Smooth muscle cell (in vitro differentiated cells): ENCODE measurements around the gene PTPRD. TPM values are rescaled to one million over a fixed set of nuclear protein-coding genes. Genes with fewer than 3 reads are reported as not detected.

ENCODE experiments used
- DNase-seq: peaks from one replicate; lab custom pipeline; 2025; ENCODE audit not compliant: unreplicated experiment; lab: John Stamatoyannopoulos, UW
- H2AFZ ChIP-seq: fragments of 200-600 bp; sonication (generic); 2 replicates; pipeline ENCODE4 v1.6.0; 2016; ENCODE audit warnings: antibody characterized with exemption, low read depth, mild to moderate bottlenecking
- H3F3A ChIP-seq: fragments of 200-600 bp; sonication (generic); 2 replicates; pipeline ENCODE4 v1.6.0; 2017; ENCODE audit warnings: antibody characterized with exemption, low read depth
- H3K27ac ChIP-seq: fragments of 200-600 bp; sonication (generic); 2 replicates; pipeline ENCODE4 v1.5.1; 2016; ENCODE audit warnings: low read depth, mild to moderate bottlenecking
- H3K27me3 ChIP-seq: fragments of 200-600 bp; sonication (generic); 2 replicates; pipeline ENCODE4 v1.6.1; 2016; ENCODE audit warnings: low read depth, mild to moderate bottlenecking
- H3K36me3 ChIP-seq: fragments of 200-600 bp; sonication (generic); 2 replicates; pipeline ENCODE4 v1.5.1; 2016; ENCODE audit warnings: low read depth
- H3K4me1 ChIP-seq: fragments of 200-600 bp; sonication (generic); 2 replicates; pipeline ENCODE4 v1.5.1; 2016; ENCODE audit warnings: low read depth
- H3K4me2 ChIP-seq: fragments of 200-600 bp; sonication (generic); 2 replicates; pipeline ENCODE4 v1.6.0; 2016; ENCODE audit warnings: mild to moderate bottlenecking
- H3K4me3 ChIP-seq: fragments of 200-600 bp; sonication (generic); 2 replicates; pipeline ENCODE4 v1.5.1; 2016; ENCODE audit warnings: mild to moderate bottlenecking
- H3K79me2 ChIP-seq: fragments of 200-600 bp; sonication (generic); 2 replicates; pipeline ENCODE4 v1.6.0; 2016; ENCODE audit warnings: low read depth, mild to moderate bottlenecking
- H3K9ac ChIP-seq: fragments of 200-600 bp; sonication (generic); 2 replicates; pipeline ENCODE4 v1.6.0; 2016; ENCODE audit warnings: low read depth
- H3K9me3 ChIP-seq: fragments of 200-600 bp; sonication (generic); replicated peaks from 2 replicates; pipeline ENCODE4 v1.5.1; 2016; ENCODE audit warnings: low read depth
- H4K20me1 ChIP-seq: fragments of 200-600 bp; sonication (generic); 2 replicates; pipeline ENCODE4 v1.6.0; 2016; ENCODE audit warnings: low read depth
- CTCF ChIP-seq: fragments of 200-600 bp; sonication (generic); IDR thresholded peaks from 2 replicates; pipeline ENCODE4 v1.5.1; 2017; ENCODE audit warnings: borderline replicate concordance, mild to moderate bottlenecking, antibody characterized with exemption; ENCODE audit not compliant: insufficient read depth, poor library complexity, severe bottlenecking
- WGBS: methylation state at CpG from one replicate; pipeline ENCODE4 v1.1.7; 2016; ENCODE audit warnings: low lambda C conversion rate; 5-methylcytosine and 5-hydroxymethylcytosine counted together
- polyA plus RNA-seq: library from polyadenylated mRNA; unstranded; fragments of >200 nt; fragmentation: Nextera tagmentation; extraction: Ambion mirVana; gene quantifications from 2 replicates; pipeline ENCODE4 v1.2.1, GENCODE V29; 2016
- total RNA-seq: library from RNA; depleted of rRNA; stranded (reverse); fragments of >200 nt; gene quantifications from 2 replicates; pipeline ENCODE4 v1.2.3, GENCODE V29; 2014

The PTPRD gene
- total and polyA plus RNA-seq, 2 experiments from 2014 or later: 6.5 to 61.0 TPM

- Histone ChIP-seq H3K36me3 (no peaks in the 10 kb centered on the region), H3K9ac (no peak overlapping the region), H3K27me3 (no peaks in the 10 kb centered on the region), H3K4me3 (no peak overlapping the region), H4K20me1 (no peaks in the 10 kb centered on the region), H3K27ac (no peak overlapping the region), H3F3A (no peaks in the 10 kb centered on the region), H2AFZ (no peak overlapping the region), H3K79me2 (no peaks in the 10 kb centered on the region), H3K9me3 (no peaks in the 10 kb centered on the region), H3K4me1 (no peaks in the 10 kb centered on the region), H3K4me2 (no peak overlapping the region)
- DNase-seq: no peak
- TF ChIP-seq CTCF: no peak
Measured at GRCh38 chr9:8390571-8390970, 2222.2 kb downstream of the PTPRD start.

- Histone ChIP-seq H2AFZ (no peak overlapping the region), H3K27me3 (no peaks in the 10 kb centered on the region), H3K27ac (no peak overlapping the region), H3K4me3 (no peak overlapping the region), H3K9ac (no peak overlapping the region), H4K20me1 (no peaks in the 10 kb centered on the region), H3K4me2 (no peak overlapping the region), H3F3A (no peaks in the 10 kb centered on the region), H3K79me2 (no peaks in the 10 kb centered on the region), H3K4me1 (no peaks in the 10 kb centered on the region), H3K36me3 (no peaks in the 10 kb centered on the region), H3K9me3 (no peaks in the 10 kb centered on the region)
- 78% methylated on average over 3 of the region's 3 CpGs for WGBS
- no peak for TF ChIP-seq CTCF
- DNase-seq: no peak
Measured at GRCh38 chr9:8389531-8389930, 2223.3 kb downstream of the PTPRD start.

GRCh38 chr9:8388132-8388531, 2224.7 kb downstream of the PTPRD start:
- no peaks in the 10 kb centered on the region for H3F3A ChIP-seq
- 26% methylated on average over 1 of the region's 1 CpG for WGBS
- no peak for DNase-seq
- H3K4me1 ChIP-seq: no peaks in the 10 kb centered on the region
- H3K79me2 ChIP-seq: no peaks in the 10 kb centered on the region
- TF ChIP-seq CTCF: no peak
- H4K20me1 ChIP-seq: no peaks in the 10 kb centered on the region
- H3K4me2 ChIP-seq: no peak overlapping the region
- H2AFZ ChIP-seq: no peak overlapping the region
- no peak overlapping the region for H3K9ac ChIP-seq
- H3K9me3 ChIP-seq: no peaks in the 10 kb centered on the region
- H3K4me3 ChIP-seq: no peak overlapping the region
- H3K27ac ChIP-seq: no peak overlapping the region
- no peaks in the 10 kb centered on the region for H3K27me3 ChIP-seq
- no peaks in the 10 kb centered on the region for H3K36me3 ChIP-seq

GRCh38 chr9:8384091-8384490, 2228.7 kb downstream of the PTPRD start:
- Histone ChIP-seq H3K4me2 (no peak overlapping the region), H3K79me2 (no peaks in the 10 kb centered on the region), H3K9ac (no peak overlapping the region), H3K27ac (peak overlapping the region; percentile 13), H3K4me3 (no peak overlapping the region), H4K20me1 (no peaks in the 10 kb centered on the region), H3K27me3 (no peaks in the 10 kb centered on the region), H3F3A (peaks cover 9% of the 10 kb centered on the region), H2AFZ (no peak overlapping the region), H3K36me3 (no peaks in the 10 kb centered on the region), H3K4me1 (peaks cover 15% of the 10 kb centered on the region), H3K9me3 (no peaks in the 10 kb centered on the region)
- no peak for TF ChIP-seq CTCF
- no peak for DNase-seq
- 68% methylated on average over 3 of the region's 3 CpGs for WGBS
